22Rv1 (cell line): ENCODE results near the gene MED26.

Experiments
- ZFX ChIP-seq: fragments of 450-650 bp; IDR thresholded peaks from 2 replicates; pipeline ENCODE4 v1.6.1; 2017; ENCODE audit warnings: antibody characterized with exemption, borderline replicate concordance
- TF ChIP-seq, protein P1 (sequence below): fragments of 450-650 bp; IDR thresholded peaks from 2 replicates; pipeline ENCODE4 v1.5.1; 2017; ENCODE audit warnings: mild to moderate bottlenecking

DNA sequence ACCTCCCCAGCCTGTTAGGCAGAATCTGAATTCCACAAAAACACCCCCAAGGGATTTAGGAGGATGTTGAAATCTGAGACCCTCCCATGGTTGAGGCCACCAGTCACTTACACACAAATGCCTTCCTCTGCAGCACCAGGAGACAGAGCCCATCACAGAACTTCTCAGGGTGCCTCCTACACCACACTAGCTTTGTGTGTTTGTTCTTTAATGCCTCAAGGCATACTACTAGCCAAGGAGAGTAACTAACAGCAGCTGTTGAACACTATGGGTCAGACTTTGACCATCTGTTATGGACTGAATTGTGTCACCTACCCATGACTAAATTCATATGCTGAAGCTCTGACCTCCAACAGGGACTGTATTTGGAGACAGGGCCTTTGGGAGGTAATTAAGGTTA, 9.5 kb upstream of the MED26 start:
- TF ChIP-seq, protein P1, sequence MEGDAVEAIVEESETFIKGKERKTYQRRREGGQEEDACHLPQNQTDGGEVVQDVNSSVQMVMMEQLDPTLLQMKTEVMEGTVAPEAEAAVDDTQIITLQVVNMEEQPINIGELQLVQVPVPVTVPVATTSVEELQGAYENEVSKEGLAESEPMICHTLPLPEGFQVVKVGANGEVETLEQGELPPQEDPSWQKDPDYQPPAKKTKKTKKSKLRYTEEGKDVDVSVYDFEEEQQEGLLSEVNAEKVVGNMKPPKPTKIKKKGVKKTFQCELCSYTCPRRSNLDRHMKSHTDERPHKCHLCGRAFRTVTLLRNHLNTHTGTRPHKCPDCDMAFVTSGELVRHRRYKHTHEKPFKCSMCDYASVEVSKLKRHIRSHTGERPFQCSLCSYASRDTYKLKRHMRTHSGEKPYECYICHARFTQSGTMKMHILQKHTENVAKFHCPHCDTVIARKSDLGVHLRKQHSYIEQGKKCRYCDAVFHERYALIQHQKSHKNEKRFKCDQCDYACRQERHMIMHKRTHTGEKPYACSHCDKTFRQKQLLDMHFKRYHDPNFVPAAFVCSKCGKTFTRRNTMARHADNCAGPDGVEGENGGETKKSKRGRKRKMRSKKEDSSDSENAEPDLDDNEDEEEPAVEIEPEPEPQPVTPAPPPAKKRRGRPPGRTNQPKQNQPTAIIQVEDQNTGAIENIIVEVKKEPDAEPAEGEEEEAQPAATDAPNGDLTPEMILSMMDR = no peak
- TF ChIP-seq ZFX = no peak
